ENCODE measurements around the gene MCU.
"Not testable (repeated sequence)": the region's sequence is repeated elsewhere in the genome, so short reads cannot be mapped to it uniquely, and the experiment has no call there.

Gene MCU

DNA sequence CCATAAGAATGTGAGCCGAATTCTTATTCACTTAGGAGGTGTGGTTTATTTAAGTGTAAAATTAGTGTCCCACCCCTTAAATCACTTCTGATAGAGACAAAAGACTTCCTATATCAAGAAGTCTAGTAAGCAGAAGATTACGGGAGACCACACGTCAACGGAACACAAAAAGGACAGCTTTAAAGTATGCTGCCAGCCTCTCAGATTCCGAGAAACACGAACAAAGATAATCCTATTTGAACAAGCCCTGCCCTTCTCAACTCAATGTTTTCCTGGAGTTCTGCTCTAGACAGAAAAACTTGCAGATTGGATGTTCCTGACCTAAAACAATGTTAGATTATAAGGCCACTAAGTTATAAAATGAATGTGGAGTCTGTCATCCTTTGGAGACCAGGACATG lies 4.9 kb upstream of the MCU start:
- no peak for DNase-seq

DNA sequence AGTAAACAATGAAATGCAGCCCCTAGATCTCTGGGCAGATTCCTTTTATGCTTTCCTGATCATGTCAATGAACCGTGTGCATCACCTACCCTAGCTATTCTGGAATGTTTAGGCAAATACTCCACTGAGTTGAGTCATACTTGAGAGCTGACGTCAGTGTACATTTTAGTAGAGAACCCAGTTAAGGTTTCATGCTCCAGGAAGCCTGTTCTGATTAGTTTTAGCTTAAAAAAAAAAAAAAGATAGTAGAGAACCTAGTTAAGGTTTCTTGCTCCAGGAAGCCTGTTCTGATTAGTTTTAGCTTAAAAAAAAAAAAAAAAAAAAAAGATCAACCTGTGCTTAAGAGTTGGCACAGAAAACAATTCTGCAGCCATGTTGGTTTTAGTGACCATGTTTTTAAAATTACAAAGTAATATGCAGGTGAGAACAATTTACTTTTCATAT lies 3.7 kb upstream of the MCU start:
- DNase-seq = no peak

DNA sequence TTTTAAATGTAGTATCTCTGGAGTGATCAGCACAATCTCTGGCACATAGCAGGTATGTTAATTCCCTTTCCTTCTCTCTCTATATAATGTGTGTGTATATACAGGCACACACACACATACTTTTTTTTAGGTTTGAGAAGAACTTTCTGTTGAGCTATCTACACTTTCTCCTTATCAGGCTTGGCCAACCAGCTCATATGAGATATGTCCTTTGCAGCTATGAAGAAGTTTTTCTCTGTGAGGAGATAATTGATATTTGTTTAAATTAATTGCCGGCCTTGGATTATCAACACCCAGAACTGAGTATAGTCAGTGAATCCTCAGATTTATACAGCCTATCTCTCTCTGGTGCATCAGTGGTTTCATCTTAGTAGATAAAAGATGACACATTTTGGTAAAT lies 2.3 kb upstream of the MCU start:
- no peak for DNase-seq

DNA sequence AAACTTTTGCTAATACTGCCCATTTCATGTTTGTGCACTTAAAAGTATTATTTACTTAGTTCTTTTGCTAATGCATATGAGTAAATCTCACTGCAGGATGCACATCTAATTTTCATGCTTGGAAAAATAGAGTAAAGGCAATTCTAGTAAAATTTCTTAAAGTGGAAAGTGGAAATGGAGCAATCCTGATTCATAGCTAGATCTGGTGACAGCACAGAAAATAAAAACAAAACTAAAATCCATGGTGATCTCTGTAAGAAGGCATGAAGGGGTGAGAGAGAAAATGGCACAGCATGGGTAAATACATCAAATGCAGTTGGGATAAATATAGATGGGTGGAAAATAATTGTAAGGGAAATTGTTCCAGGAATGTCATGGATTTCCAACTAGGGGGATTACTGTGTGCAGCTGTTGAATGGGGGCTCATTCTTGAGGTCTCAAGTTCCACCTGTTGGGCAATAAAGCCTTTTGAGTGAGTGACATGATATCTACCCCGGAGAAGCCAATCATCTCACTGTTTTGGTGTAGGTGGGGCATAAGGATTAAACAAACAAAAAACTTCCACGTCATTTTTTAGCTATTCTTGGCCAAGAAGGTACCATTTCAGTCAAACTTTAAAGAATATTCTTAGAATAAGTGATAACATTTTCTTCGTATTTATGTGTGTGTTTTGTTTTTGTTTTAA lies 1.7 kb upstream of the MCU start:
- no peak for DNase-seq

DNA sequence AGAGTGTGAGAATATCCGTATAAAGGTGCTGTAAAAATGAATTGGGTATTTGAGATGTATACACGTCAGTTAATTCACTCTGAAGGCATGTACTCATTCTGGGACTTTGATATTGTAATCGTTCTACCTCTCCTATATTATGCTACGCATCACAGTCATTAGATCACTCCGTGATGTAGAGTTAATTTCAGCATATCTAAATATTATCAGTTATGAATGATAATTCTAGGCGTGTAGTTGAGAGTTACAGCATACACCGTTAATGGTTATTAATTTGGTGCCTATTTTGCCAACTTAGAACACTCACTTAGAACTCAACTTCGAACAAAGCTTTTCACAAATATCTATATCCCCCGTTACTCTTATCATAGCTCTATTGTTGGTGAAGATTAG lies 477 bp upstream of the MCU start:
- DNase-seq = no peak

DNA sequence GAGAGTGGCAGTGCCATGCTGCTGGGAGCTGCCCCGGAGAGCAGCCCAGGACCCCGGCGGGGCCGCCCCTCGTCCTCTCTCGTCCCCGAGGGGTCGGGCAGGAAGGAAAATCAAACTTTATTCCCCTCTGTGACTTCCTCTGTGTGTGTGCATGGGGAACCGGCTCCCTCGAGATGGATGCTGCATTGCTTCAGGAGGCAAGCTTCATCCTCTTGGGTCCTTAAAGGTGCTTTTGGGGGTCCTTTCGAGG lies 726 bp downstream of the MCU start:
- no peak for DNase-seq

DNA sequence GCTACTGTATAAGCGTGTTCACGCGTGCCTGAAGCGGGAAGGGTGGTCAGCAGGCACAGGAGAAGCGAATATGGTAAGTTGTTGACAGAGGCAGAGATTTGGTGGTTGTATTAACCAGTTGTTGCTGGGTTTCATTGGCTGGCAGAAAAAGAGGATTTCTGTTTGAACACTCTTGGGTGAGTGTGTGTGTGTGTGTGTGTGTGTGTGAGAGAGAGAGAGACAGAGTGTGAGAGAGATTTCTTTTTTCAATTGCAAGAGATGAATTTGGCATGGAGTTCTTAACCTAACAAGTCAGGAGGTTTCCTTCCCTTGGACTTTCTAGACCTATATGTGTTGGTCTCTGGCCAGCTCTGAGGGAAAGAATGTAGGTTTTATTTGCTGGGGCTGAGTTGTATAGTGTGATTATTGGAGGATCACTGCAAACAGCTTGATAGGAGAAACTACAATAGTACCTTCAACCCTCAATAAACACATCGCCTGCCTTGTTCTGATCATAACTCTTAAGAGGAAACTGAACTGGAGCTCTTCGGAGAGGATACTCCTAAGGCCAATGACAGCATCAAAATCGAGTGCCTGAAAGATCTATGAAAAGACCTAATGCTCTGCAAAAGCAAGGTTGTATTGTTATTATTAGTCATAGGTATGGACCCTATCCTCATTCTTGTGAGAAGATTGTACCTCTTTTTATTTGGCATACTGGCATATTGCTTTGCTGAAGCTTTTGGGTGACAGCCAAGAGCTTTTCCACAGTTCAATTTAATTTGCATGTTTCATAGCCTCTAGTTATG lies 1.2 kb downstream of the MCU start:
- DNase-seq = no peak

DNA sequence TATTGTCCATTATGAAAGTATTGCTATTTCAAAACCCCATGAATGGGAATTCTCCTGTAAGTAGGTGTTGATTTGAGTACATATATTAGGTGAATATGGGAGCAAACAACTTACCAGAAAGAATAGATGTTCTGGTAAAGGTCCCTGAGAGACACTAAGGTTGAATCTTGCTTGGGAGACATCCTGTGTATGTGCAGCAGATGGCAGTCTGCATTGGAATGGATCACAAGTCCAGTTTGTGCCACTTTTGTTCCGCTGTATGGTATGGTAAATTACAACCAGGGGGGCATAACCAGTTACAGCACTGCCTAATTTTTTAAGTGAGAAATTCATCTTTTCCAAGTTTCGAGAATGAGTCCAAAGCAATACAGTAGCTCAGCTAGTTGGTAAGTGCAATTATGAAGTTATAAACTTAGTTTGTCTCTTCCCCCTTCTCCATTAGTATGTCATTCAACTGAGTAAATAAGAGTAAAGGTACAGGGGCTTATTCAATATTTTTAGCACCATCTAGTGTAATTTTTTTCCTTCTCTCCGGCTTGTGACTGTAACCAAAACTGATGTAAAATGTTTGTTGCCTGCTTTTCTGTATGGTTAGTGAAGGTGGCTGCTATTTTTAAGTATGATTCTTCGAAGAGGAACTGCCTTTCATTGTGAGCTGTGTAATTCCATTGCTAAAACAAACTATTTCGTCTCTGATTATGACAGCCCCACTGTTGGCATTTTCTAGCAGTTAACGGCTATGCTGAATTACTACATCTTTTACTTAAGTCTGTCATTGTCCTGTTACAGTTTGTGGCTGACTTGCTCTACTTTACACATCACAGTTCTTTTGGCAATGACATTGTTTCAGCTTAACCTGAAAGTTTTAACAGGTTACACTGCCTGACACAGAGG lies 2.8 kb downstream of the MCU start:
- DNase-seq = peak; percentile 13

DNA sequence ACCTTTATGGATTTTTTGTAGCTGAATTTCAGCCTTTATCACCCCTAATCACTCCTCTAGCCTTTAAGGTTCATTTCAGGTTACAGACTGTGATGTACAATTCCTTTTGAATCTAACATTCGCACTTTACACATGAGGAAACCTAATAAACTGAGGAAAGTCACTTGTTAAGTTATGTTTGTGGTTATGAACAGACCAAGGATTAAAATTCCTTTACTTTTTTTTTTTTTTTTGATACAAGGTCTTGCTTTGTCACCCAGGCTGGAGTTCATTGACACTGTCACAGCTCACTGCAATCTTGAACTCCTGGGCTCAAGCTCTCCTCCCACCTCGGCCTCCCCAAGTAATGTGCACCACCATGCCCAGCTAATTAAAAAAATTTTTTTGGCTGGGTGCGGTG lies 3.6 kb downstream of the MCU start:
- no peak for DNase-seq

DNA sequence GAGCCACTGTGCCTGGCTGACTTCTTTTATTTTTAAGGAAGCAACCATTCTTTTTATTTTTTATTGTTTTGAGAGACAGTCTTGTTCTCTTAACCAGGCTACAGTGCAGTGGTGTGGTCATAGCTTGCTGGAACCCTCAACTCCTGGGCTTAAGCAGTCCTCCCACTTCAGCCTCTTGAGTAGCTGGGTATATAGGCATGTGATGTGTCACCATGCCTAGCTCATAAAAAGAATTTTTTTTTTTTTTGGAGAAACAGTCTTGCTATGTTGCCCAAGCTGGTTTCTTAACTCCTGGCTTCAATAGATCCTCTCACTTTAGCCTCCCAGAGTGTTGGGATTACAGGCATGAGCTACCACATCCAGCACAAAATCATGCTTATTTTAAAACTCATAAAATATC lies 5.8 kb downstream of the MCU start:
- DNase-seq = no peak

DNA sequence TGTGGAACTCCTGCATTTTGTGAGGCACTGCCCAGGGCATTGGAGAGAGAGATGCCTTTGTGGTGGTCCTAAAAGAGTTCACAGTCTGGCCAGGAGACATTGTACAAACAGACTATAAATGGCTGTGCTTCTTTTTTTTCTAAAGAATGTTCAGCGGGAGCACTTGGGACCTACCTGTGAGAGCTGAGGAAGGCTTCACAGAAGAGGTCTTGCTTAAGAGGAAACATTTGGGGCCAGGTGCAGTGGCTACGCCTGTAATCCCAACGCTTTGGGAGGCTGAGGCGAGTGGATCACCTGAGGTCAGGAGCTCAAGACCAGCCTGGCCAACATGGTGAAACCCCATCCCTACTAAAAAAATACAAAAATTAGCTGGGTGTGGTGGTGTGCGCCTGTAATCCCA lies 10.5 kb downstream of the MCU start:
- DNase-seq = not testable (repeated sequence)

DNA sequence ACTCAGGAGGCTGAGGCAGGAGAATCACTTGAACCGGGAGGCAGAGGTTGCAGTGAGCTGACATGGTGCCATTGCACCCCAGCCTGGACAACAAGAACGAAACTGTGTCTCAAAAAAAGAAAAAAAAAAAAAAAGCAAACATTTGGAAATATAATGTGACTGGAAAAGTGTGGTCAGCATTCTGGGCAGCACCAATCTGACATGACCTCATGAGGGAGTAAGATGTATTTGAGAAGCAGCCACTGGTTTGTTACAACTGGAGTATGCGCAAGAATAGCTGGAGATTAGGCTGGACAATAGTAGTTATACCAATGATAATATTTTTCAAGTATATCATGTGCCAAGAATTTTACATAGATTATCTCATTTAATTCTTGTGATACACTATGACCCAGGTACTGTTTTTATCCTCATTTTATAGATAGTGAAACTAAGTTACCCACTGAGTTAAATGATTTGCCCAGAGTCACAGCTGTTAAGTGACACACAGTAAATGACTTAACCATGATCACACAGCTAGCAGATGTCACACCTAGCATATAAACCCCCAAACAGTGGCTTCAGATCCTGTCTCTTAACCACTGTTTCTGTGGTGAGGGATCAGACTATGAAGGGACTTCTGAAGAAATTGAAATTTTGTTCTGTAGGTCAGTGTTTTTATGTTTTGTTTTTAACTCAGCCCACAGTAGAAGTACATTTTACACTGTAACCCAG lies 11.1 kb downstream of the MCU start:
- no peak for DNase-seq

DNA sequence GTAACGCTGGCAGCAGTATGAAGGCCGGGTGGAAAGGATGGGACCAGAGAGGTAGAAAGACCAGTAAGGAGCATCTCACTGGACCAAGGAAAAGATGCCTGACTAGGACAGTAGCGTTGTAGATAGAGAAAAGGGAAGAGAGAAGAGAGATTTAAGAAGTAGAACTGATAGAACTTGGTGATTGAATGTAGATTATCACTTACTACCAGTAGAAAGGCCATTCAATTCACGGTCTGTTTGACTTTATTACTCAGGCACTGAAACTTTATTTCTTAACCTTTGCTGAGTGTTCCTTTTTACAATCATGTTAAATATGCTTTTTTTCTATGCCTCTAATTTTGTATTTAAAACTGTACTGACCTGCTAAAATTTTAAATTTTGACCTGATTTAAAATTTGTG lies 12.2 kb downstream of the MCU start:
- no peak for DNase-seq

DNA sequence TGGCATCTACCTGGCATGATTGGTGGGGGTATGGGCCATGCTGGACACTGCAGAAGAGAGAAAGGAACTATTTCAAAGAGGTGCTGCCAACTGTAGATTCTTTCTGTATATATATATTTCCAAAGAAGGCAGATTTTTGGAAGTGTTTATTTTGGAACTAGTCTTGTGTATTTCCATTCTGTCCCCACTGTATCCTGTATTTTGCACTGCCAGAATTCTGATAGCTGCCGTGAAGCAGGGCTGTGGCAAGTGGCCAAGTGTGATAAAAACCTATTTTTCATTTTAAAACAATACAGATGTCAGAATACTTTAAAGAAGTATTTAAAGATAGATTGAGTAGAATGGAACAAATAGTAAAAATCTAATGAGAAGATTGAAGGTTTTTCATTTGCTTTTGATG lies 17.1 kb downstream of the MCU start:
- peak; percentile 1 for DNase-seq

DNA sequence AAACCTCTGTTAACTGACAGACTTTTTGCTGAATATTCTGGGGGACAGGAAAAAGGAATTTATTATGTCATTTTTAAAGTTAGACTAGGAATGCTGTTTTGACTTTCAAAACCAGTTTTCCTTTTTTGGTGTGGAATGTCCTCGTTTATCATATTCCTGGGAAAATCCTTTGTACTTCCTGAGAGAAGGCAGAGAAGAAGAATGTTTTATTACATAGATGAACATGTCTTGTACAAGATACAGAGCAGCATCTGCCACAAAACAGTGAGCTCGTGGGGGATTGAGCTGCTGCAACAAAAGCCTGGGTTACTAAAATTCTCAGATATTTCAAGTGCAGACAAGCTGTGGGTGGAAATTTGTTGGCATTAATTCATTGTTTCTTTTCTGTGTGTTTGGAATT lies 20.2 kb downstream of the MCU start:
- DNase-seq = no peak

DNA sequence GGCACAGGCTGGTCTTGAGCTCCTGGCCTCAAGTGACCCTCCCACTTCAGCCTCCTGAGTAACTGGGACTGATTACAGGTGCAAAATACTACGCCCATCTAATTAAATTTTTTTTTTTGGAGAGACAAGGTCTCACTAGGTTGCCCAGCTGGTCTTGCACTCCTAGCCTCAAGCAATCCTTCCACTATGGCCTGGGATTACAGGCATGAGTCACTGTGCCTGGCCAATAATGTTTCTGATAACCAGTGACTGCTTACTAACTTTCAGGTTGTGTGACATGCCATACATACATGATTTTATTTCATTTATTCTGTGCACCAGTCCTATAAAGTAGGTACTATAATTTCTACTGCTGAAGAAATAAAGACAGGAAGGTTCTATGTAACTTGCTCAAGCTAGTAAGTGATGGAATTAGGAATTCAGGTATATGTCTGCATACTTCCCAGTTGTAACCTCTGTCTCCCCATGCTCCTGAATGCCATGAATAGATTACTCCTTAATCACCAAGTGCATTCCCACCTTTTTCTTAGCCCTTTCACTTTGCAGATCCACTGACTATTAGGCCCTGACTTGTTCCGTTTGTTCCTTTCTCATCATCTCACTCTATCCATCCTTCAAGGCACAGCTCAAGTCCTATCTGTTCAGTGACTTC lies 28.1 kb downstream of the MCU start:
- DNase-seq = no peak

DNA sequence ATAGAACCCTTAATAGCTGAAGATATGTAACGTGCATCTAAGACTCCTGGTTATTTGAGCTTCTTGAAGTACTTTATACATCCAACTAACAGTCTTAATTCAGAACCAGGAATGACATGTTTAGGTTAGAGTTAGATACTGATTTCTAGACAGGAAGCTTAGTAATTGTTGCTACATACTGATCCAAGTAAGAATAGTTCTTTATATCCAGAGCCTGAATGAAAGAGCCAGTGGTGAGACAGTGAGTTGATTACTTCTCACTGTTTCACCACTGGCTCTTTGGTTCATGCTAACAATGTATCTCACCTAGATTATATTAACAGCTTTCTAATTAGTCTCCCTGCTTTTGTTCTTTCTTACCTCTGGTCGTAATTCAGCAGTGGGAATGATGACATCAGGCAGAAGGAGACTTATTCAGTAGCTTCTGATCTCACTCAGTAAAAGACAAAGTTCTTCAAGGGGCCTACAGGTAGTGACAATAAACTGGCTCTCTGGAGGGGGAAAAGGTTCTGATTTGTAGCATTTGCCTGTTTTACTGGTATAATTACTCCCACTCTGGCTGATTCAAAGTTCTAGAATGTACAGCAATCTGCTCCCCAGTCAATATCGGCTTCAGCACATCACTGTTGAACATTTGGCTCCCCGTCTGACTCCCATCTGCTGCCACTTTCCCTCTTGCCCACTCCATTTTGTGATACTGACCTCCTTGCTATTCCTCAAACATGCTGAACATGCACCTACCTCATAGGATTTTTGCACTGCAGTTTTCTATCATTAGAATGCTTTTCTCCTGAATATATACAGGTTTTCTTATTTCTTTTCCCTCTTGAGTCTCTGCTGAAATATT lies 29.1 kb downstream of the MCU start:
- DNase-seq = no peak

DNA sequence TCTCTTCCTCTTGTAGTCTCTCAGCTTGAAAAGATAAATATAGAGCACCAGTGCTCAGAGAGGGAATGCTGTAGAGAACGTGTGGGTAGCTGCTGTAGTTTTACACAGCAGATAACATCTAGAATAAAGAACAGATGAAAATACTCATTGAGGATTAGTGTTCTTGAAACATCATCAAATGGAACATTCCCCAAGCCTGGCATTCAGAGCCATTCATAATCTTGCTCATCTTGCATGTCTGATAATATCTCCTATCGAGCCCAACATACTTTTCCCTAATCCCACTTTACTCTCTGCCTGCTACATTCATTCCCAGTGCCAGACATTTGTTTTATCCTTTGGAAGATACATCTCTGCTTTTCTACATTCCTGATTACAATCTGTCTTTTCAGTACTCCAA lies 35.2 kb downstream of the MCU start:
- no peak for DNase-seq

DNA sequence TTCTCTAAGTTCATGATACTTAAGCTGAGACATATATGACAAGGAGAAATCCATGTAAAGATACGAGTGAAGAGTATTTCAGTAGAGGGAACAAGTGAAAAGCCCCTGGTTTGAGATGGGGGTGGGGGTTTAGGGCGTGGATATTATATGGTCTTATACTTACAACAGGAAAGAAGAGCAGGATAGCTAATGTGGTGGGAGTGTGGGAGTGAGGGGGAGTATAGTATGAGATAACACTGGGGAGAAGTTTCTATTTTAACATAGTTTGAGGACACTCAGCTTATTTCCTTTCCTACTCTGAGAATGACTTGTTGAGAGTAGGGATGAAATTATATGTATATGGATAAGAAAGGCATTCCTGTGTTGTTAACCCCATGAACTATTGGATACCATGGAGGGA lies 36.5 kb downstream of the MCU start:
- no peak for DNase-seq

DNA sequence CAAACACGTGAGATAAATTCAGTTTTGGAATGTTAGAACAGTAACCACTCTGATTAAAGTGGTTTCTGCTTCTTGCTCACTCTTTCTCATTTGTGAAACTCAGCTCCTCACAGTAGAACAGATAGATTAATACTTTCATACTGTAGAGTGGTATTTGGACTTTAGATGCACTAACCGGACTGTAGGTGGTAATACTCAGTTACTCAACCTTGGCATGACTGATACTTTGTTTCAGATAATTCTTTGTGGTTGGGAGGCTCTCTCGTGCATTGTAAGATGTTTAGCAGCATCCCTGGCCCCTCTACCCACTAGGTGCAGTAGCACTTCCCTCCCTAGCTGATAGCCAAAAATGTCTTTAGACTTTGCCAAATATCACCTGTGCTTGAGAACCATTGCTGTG lies 37.6 kb downstream of the MCU start:
- DNase-seq = no peak

DNA sequence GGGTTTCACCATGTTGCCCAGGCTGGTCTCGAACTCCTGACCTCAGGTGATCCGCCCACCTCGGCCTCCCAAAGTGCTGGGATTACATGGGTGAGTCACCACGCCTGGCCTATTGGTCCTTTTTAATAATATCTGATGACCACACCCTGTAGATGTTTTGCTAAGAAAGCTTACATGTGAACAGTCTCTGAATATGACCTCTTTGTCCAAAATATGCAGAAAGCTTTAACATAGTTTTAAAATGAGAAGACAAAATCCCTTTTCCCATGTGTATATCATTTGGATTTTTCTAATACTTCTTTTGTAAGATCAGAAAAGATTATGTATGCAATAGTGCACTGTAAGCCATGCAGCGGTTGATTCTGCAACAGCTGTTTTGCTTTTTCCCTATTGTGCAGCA lies 38.5 kb downstream of the MCU start:
- no peak for DNase-seq

DNA sequence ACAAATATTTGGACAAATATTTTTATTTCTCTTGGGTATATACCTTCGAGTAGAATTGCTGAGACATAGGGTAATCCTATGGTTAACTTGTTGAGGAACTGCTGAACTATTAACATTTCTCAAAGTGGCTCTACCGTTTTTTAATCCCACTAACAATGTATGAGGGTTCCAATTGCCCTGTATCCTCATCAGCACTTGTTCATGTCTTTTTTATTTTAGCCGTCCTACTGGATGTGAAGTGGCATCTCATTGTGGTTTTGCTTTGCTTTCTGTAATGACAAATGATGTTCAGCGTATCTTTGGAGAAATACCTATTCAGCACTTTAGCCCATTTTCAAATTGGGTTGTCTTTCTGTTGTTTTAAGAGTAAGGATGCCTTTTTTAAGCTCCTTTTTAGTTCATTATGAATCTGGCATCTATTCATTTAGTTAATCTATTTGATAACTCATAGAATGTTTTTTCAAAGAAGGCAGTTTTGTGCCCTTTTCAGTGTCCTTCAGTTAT lies 40.0 kb downstream of the MCU start:
- no peak for DNase-seq
